OCI-LY7 (cell line): ENCODE measurements around the gene ZNF423. TPM values are rescaled to one million over a fixed set of nuclear protein-coding genes. Genes with fewer than 3 reads are reported as not detected.

Experiments used
- BruUV-seq: library from RNA; stranded (reverse); fragments of 400-500 nt; replicated peaks from 2 replicates; lab custom pipeline; 2021; lab: Mats Ljungman, UMichigan
- CTCF ChIA-PET: fragments of 300-600 bp; sonication (Branson Sonifier 250); formaldehyde crosslinking; loops from one replicate; lab custom pipeline; 2022; ENCODE audit warnings: antibody characterized with exemption; ENCODE audit not compliant: unreplicated experiment; lab: Charles Lee
- POLR2A ChIA-PET: fragments of 300-600 bp; sonication (Branson Sonifier 250); formaldehyde crosslinking; loops from one replicate; lab custom pipeline; 2022; ENCODE audit warnings: antibody characterized with exemption; lab: Charles Lee
- DNase-seq: peaks from one replicate; pipeline ENCODE4 v3.0.0-alpha.2; 2015; ENCODE audit warnings: low spot score
- H2AFZ ChIP-seq: fragments of 200-600 bp; sonication (generic), shearing (Covaris generic); 2 replicates; pipeline ENCODE4 v1.6.1; 2014; ENCODE audit warnings: mild to moderate bottlenecking, antibody characterized with exemption, low read length, moderate library complexity
- H3K27ac ChIP-seq: fragments of 200-600 bp; sonication (generic); 2 replicates; pipeline ENCODE4 v1.5.1; 2014; ENCODE audit warnings: mixed run types, low read depth, mild to moderate bottlenecking, moderate library complexity, low read length, inconsistent platforms; ENCODE audit not compliant: poor library complexity, severe bottlenecking
- H3K36me3 ChIP-seq: fragments of 200-600 bp; sonication (generic); 2 replicates; pipeline ENCODE4 v1.6.1; 2014; ENCODE audit warnings: mild to moderate bottlenecking, antibody characterized with exemption, low read length, moderate library complexity, mixed read lengths; ENCODE audit not compliant: insufficient read depth
- H3K4me1 ChIP-seq: fragments of 200-600 bp; sonication (generic); 2 replicates; pipeline ENCODE4 v1.5.1; 2014; ENCODE audit warnings: mild to moderate bottlenecking, low read length; ENCODE audit not compliant: insufficient read depth, poor library complexity, severe bottlenecking
- H3K4me2 ChIP-seq: fragments of 200-600 bp; sonication (generic); 2 replicates; pipeline ENCODE4 v1.6.1; 2014; ENCODE audit warnings: mild to moderate bottlenecking, low read length
- H3K4me3 ChIP-seq: fragments of 200-600 bp; sonication (generic); 2 replicates; pipeline ENCODE4 v1.5.1; 2014; ENCODE audit warnings: mild to moderate bottlenecking, low read depth, low read length; ENCODE audit not compliant: poor library complexity, severe bottlenecking
- H3K79me2 ChIP-seq: fragments of 200-600 bp; sonication (generic); 2 replicates; pipeline ENCODE4 v1.6.1; 2016; ENCODE audit warnings: low read depth, mild to moderate bottlenecking, low read length, moderate library complexity, mixed read lengths; ENCODE audit not compliant: insufficient read depth
- H3K9me2 ChIP-seq: fragments of 200-600 bp; sonication (generic); 2 replicates; pipeline ENCODE4 v1.6.1; 2016; ENCODE audit warnings: mild to moderate bottlenecking, low read length, mixed read lengths; ENCODE audit not compliant: insufficient read depth
- H3K9me3 ChIP-seq: fragments of 200-600 bp; sonication (generic); 2 replicates; pipeline ENCODE4 v1.6.1; 2014; ENCODE audit warnings: mild to moderate bottlenecking, mixed run types, low read length, mixed read lengths
- H4K20me1 ChIP-seq: fragments of 200-600 bp; sonication (generic); 2 replicates; pipeline ENCODE4 v1.6.1; 2014; ENCODE audit warnings: mild to moderate bottlenecking, antibody characterized with exemption, low read length, moderate library complexity, mixed read lengths; ENCODE audit not compliant: insufficient read depth
- EZH2phosphoT487 ChIP-seq: fragments of 200-600 bp; sonication (generic); IDR thresholded peaks from 2 replicates; pipeline ENCODE4 v1.6.1; 2018; ENCODE audit warnings: low read depth, borderline replicate concordance, mild to moderate bottlenecking, mixed run types, antibody characterized with exemption, low read length, moderate library complexity, mixed read lengths
- intact Hi-C: fragments of 100-400 bp; cut with micrococcal nuclease; formaldehyde crosslinking; loops from one replicate; pipeline ENCODE4 v1.10.0; 2022; ENCODE audit not compliant: unreplicated experiment
- total RNA-seq, 2 experiments: library from RNA; depleted of rRNA in 1 of 2; stranded (reverse); fragments of >200 nt in 1 of 2; shearing (Covaris generic) in 1 of 2; gene quantifications; 2 replicates each; pipeline ENCODE4 v1.2.3, GENCODE V29; 2014 to 2022
- TF ChIP-seq, protein P1 (sequence below): fragments of 200-600 bp; sonication (generic); conservative IDR thresholded peaks from 2 replicates; pipeline ENCODE4 v1.5.1; 2014; ENCODE audit warnings: mild to moderate bottlenecking, antibody characterized with exemption, low read length, moderate library complexity, mixed read lengths

The ZNF423 gene
- total RNA-seq, 2 experiments from 2014 or later = 0.09 to 0.13 TPM

DNA sequence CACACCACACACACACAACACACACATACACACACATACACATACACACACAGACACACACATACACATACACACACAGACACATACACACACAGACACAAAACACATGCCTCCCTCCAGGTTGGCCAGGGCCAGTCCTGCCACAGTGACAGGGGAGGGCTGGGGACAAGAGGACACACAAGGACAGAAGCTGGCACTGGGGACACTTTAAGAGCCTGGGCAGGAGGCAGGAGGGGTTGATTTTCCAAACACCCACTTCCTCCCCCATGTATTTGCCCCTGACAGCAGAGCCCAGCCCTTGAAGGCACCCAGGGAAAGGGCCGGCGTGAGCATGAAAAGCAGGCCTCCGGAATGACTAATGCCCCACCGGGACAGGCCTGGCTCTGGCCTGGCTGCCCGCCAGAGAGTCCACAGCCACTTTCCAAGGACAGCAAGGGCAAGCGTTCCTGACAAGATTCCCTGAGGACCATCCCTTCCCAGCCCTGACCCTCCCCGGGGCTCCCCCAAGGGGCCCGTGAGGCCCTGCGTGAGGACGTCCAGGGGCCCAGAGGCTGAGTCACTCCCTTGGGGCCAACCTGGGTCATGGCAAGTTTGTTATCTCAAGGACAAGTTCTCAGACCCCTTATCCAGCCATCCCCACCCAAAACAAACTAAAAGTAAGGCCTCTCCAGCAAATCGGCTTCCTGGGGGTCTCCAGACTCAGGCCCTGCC is 235.6 kb downstream of the ZNF423 start:
- H3K9me2 ChIP-seq = no peaks in the 10 kb centered on the region
- H3K79me2 ChIP-seq = no peaks in the 10 kb centered on the region
- intact Hi-C loops = no loop called here
- no peak overlapping the region for H3K4me2 ChIP-seq
- no peak overlapping the region for H3K4me3 ChIP-seq
- BruUV-seq = no TSS peak
- DNase-seq = no peak
- no peaks in the 10 kb centered on the region for H3K4me1 ChIP-seq
- no peaks in the 10 kb centered on the region for H3K9me3 ChIP-seq
- TF ChIP-seq, protein P1, sequence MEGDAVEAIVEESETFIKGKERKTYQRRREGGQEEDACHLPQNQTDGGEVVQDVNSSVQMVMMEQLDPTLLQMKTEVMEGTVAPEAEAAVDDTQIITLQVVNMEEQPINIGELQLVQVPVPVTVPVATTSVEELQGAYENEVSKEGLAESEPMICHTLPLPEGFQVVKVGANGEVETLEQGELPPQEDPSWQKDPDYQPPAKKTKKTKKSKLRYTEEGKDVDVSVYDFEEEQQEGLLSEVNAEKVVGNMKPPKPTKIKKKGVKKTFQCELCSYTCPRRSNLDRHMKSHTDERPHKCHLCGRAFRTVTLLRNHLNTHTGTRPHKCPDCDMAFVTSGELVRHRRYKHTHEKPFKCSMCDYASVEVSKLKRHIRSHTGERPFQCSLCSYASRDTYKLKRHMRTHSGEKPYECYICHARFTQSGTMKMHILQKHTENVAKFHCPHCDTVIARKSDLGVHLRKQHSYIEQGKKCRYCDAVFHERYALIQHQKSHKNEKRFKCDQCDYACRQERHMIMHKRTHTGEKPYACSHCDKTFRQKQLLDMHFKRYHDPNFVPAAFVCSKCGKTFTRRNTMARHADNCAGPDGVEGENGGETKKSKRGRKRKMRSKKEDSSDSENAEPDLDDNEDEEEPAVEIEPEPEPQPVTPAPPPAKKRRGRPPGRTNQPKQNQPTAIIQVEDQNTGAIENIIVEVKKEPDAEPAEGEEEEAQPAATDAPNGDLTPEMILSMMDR = no peak
- TF ChIP-seq EZH2phosphoT487 = no peak
- H3K27ac ChIP-seq = no peak overlapping the region
- no peak overlapping the region for H2AFZ ChIP-seq
- CTCF ChIA-PET = no interaction called here
- no peaks in the 10 kb centered on the region for H4K20me1 ChIP-seq
- H3K36me3 ChIP-seq = no peaks in the 10 kb centered on the region
- POLR2A ChIA-PET = interaction anchor here (0.7 kb wide), 1 partner anchor 24 kb away, joined by 3 read pairs; no protein-coding TSS in a partner anchor

DNA sequence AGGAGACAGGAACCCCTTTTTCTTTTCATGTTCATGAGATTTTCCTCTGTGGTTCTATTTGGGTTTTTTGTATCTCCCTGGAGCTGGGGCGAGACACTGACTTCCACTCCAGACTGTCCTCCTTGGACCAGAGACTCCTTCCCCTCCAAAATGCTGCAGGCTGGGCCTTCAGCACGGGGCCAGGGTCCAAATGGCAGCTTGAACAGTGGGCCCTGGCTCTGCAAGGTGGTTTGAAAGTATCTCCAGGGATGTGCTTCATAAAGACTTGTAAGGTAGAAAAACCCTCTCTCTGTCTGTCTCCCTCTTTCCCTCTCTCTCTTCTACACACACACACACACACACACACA is 236.1 kb downstream of the ZNF423 start:
- TF ChIP-seq, protein P1 = no peak
- no peak for TF ChIP-seq EZH2phosphoT487
- Histone ChIP-seq H3K4me3 (no peak overlapping the region), H3K4me1 (no peaks in the 10 kb centered on the region), H4K20me1 (no peaks in the 10 kb centered on the region), H3K9me2 (no peaks in the 10 kb centered on the region), H3K9me3 (no peaks in the 10 kb centered on the region), H3K79me2 (no peaks in the 10 kb centered on the region), H2AFZ (no peak overlapping the region), H3K27ac (no peak overlapping the region), H3K36me3 (no peaks in the 10 kb centered on the region), H3K4me2 (no peak overlapping the region)
- DNase-seq = no peak
- CTCF ChIA-PET = no interaction called here
- POLR2A ChIA-PET = interaction anchor here (0.7 kb wide), 1 partner anchor 24 kb away, joined by 3 read pairs; no protein-coding TSS in a partner anchor
- BruUV-seq = no TSS peak
- intact Hi-C loops = no loop called here

DNA sequence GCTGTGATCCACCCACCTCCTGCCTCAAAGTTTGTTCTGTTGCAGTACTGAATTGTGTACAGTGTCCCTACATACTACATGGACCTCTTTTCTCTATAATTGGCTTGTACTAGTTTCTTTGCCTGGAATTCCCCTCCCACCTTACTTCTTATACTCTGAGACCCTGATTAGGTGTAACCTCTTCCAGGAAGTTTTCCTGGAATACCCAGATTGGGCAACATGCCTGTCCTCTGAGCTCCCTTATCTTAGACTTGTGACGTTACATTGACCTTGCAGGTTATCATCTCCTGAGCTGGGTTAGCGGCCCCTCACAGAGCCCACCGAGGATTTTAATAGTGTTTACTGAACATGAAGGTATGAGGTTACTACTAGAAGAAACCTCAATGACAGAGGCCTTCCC is 237.0 kb downstream of the ZNF423 start:
- ChIA-PET CTCF (no interaction called here), POLR2A (no interaction called here)
- no peak for DNase-seq
- H3K9me2 ChIP-seq = no peaks in the 10 kb centered on the region
- H3K4me3 ChIP-seq = no peak overlapping the region
- no TSS peak for BruUV-seq
- intact Hi-C loops = no loop called here
- no peaks in the 10 kb centered on the region for H3K36me3 ChIP-seq
- no peak for TF ChIP-seq EZH2phosphoT487
- TF ChIP-seq, protein P1 = no peak
- no peak overlapping the region for H3K27ac ChIP-seq
- no peaks in the 10 kb centered on the region for H4K20me1 ChIP-seq
- no peak overlapping the region for H3K4me2 ChIP-seq
- H3K4me1 ChIP-seq = no peaks in the 10 kb centered on the region
- no peaks in the 10 kb centered on the region for H3K9me3 ChIP-seq
- H2AFZ ChIP-seq = no peak overlapping the region
- no peaks in the 10 kb centered on the region for H3K79me2 ChIP-seq
